Measurements from ENCODE around the gene DNAAF8.

GRCh38 chr16:4771646-4772045 lies 37.3 kb downstream of the DNAAF8 start:
- TF ChIP-seq POLR2A (IDR thresholded peaks at IDR 0.05; ENCODE audit: low read depth, low read length) (no peak), TAF1 (IDR thresholded peaks at IDR 0.05; ENCODE audit: borderline replicate concordance, low read depth, low read length) (no peak), POLR2AphosphoS5 (IDR thresholded peaks at IDR 0.05; ENCODE audit: low read depth, low read length) (no peak)
